Measurements from ENCODE around the gene SORCS1.
A peak's percentile ranks its signal among the peaks of the same experiment; 100 is the strongest.

SORCS1 gene

DNA sequence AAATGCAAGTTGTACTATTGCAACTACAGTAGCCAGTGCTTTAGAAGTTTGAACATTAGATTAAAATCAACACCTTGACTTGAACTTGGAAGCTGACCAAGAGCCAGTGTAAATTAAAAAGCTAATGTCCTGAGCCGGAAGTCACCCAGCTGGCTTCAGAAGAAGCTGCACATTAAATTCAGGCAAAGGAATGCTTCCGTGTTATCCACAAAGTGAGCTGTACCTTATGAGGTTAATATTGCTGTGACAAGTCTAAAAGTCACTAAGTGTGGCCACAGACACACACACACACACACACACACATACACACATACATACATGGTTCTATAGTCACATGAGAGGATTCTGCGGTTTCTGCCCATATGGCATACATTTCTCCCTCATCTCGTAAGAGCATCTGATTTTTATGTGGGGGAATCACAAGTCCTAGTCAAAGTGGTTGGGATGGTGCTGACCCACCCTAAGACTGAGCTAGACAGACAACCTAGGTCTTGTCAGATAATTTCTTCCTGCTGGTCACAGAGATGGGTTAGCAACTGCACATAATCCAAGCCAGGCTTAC is 612.9 kb downstream of the SORCS1 start:
- no peak for DNase-seq

- DNase-seq = no peak
Observed at GRCh38 chr10:106548832-106549231, 615.7 kb downstream of the SORCS1 start.

GRCh38 chr10:106547047-106547635 is 617.4 kb downstream of the SORCS1 start:
- DNase-seq = no peak

GRCh38 chr10:106542461-106542860 is 622.0 kb downstream of the SORCS1 start:
- no peak for DNase-seq

DNA sequence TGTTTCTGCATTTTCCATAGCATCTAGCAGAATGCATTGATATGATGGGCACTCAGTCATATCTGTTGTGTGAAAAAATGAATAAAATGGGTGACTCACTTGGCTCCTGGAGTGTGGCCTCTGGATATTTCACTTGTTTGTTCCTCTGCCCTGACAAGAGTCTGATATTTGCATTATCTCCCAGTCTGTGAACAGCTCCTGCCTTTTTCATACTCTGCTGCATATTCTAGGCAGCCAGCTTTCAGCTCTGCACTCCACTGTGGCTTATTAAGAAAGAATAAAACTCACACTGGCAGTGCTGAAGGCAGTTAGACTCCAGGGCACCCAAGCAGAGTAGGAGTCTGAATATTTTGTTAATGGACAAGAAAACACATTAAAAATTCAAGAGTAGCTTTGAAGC is 623.9 kb downstream of the SORCS1 start:
- no peak for DNase-seq

- no peak for DNase-seq
Observed at GRCh38 chr10:106537866-106538265, 626.6 kb downstream of the SORCS1 start.

DNA sequence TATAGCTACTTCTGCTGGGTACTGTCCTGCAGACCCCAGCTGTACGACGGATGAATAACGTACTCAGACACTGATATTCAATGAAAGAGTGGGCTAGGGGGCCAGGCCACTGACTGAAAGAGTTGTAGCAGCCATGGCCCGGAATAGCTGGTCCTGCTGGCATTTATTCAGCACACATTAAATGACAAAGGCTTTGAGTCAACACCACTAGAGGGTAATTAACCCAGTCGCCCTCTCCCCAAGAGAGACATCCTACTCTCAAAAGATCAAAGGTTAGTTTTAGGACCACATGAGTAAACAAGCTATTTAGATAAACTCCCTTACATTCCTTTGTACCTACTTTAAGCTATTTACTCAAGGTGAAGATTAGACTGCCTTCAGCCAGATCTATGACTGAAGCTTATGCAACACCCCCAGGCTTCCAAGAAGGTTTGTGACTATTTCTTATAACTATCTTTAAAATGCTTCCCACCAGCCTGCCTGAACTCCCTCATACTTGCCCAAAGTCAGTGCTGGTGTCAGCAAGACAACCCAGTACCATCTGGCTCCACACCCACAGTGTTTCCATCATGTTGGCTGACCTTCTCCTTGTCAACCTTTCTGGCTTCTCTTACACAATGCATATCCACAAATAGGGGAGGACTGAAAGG is 629.1 kb downstream of the SORCS1 start:
- DNase-seq = no peak

DNA sequence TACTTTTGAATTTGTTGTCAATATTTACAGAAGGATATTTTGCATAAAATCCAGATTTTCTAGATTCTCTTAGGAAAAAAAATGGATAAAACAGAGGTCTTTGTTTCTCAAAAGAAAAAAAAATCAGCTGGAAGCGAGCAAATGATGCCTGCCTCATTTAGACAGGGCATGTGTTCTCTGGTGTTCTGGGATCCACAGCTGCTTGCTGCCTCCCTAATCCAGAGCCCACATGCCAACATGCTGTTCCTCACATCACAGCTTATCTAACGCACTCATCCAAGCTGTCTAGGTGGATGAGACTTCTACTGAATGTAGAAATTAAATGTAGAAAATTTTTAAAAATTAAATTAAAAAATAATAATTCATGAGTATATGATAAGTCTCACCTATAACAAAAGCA is 630.1 kb downstream of the SORCS1 start:
- peak in 2 of 56 donors; percentile 8 to 14 for DNase-seq

- DNase-seq = no peak
Observed at GRCh38 chr10:106528702-106529101, 635.8 kb downstream of the SORCS1 start.

- no peak for DNase-seq
Observed at GRCh38 chr10:106525835-106526234, 638.7 kb downstream of the SORCS1 start.

Data from amygdala (tissue), 56 donors.